Measurements from ENCODE around the gene ARIH2.
A peak's percentile ranks its signal among the peaks of the same experiment; 100 is the strongest.

The ARIH2 gene

GRCh38 chr3:48963591-48963990 is 44.9 kb downstream of the ARIH2 start:
- H2BK5ac ChIP-seq (ENCODE audit: low read depth, low read length, poor library complexity, severe bottlenecking): no peak overlapping the region
- H4K8ac ChIP-seq (ENCODE audit: low read length): no peak overlapping the region
- H3K4me1 ChIP-seq (ENCODE audit: control insufficient read depth, insufficient read depth, low read depth, low read length): no peaks in the 10 kb centered on the region
- H2AFZ ChIP-seq (ENCODE audit: low read depth, low read length): no peak overlapping the region
- no peak overlapping the region for H3K4me2 ChIP-seq (ENCODE audit: low read length, poor library complexity, severe bottlenecking)
- no peaks in the 10 kb centered on the region for H3K27me3 ChIP-seq (ENCODE audit: control insufficient read depth in 1 of 2, insufficient read depth in 1 of 2, low read length in 2 of 2)
- no peak overlapping the region for H3K27ac ChIP-seq (ENCODE audit: low read length, poor library complexity, severe bottlenecking)
- no peak overlapping the region for H3K18ac ChIP-seq (ENCODE audit: low read depth in 1 of 2, low read length in 2 of 2)
- no peak overlapping the region for H3K9ac ChIP-seq (ENCODE audit: low read length)
- H2BK120ac ChIP-seq (ENCODE audit: low read depth, low read length): no peak overlapping the region
- no peak overlapping the region for H2BK15ac ChIP-seq (ENCODE audit: low read depth, poor library complexity, severe bottlenecking)
- H3K14ac ChIP-seq (ENCODE audit: low read length in 2 of 2): no peak overlapping the region
- H3K23ac ChIP-seq (ENCODE audit: low read length in 2 of 2): no peak overlapping the region
- 86% methylated on average over 2 of the region's 2 CpGs for WGBS
- H3K36me3 ChIP-seq (ENCODE audit: control insufficient read depth in 1 of 2, insufficient read depth in 2 of 2, low read depth in 1 of 2, low read length in 2 of 2): peaks cover 20 to 62% of the 10 kb centered on the region in 2 experiments
- H3K9me3 ChIP-seq (ENCODE audit: control insufficient read depth, low read length): no peaks in the 10 kb centered on the region
- H2AK5ac ChIP-seq (ENCODE audit: low read length, severe bottlenecking): no peak overlapping the region
- no peak overlapping the region for H3K4me3 ChIP-seq (ENCODE audit: insufficient read depth in 1 of 2, low read depth in 1 of 2, low read length in 2 of 2)
- no peak overlapping the region for H4K91ac ChIP-seq (ENCODE audit: low read length)
- no peak overlapping the region for H3K4ac ChIP-seq (ENCODE audit: low read depth in 1 of 2, low read length in 2 of 2)
- no peak overlapping the region for H2BK12ac ChIP-seq (ENCODE audit: low read length in 2 of 2)
- no peak for DNase-seq
- H3K79me1 ChIP-seq (replicated peaks; ENCODE audit: low read length, poor library complexity, severe bottlenecking): peaks cover 22% of the 10 kb centered on the region

GRCh38 chr3:48966367-48966766 is 47.7 kb downstream of the ARIH2 start:
- Histone ChIP-seq H3K36me3 (ENCODE audit: control insufficient read depth in 1 of 2, insufficient read depth in 2 of 2, low read depth in 1 of 2, low read length in 2 of 2) (peaks cover 37 to 84% of the 10 kb centered on the region in 2 experiments), H4K8ac (ENCODE audit: low read length) (no peak overlapping the region), H2AK5ac (ENCODE audit: low read length, severe bottlenecking) (no peak overlapping the region), H3K9ac (ENCODE audit: low read length) (no peak overlapping the region), H3K27ac (ENCODE audit: low read length, poor library complexity, severe bottlenecking) (no peak overlapping the region), H3K4ac (ENCODE audit: low read depth in 1 of 2, low read length in 2 of 2) (no peak overlapping the region), H3K23ac (ENCODE audit: low read length in 2 of 2) (no peak overlapping the region), H4K91ac (ENCODE audit: low read length) (no peak overlapping the region), H3K4me3 (ENCODE audit: insufficient read depth in 1 of 2, low read depth in 1 of 2, low read length in 2 of 2) (no peak overlapping the region), H3K27me3 (ENCODE audit: control insufficient read depth in 1 of 2, insufficient read depth in 1 of 2, low read length in 2 of 2) (no peaks in the 10 kb centered on the region), H3K4me1 (ENCODE audit: control insufficient read depth, insufficient read depth, low read depth, low read length) (no peaks in the 10 kb centered on the region), H2BK15ac (ENCODE audit: low read depth, poor library complexity, severe bottlenecking) (no peak overlapping the region), H3K14ac (ENCODE audit: low read length in 2 of 2) (no peak overlapping the region), H3K9me3 (ENCODE audit: control insufficient read depth, low read length) (no peaks in the 10 kb centered on the region), H2BK120ac (ENCODE audit: low read depth, low read length) (no peak overlapping the region), H2AFZ (ENCODE audit: low read depth, low read length) (no peak overlapping the region), H3K4me2 (ENCODE audit: low read length, poor library complexity, severe bottlenecking) (no peak overlapping the region), H3K18ac (ENCODE audit: low read depth in 1 of 2, low read length in 2 of 2) (no peak overlapping the region), H2BK5ac (ENCODE audit: low read depth, low read length, poor library complexity, severe bottlenecking) (no peak overlapping the region), H3K79me1 (replicated peaks; ENCODE audit: low read length, poor library complexity, severe bottlenecking) (peaks cover 14% of the 10 kb centered on the region), H2BK12ac (ENCODE audit: low read length in 2 of 2) (no peak overlapping the region)
- WGBS: 64% methylated on average over 2 of the region's 3 CpGs
- peak; percentile 22 for DNase-seq

GRCh38 chr3:48966876-48967361 is 48.3 kb downstream of the ARIH2 start:
- DNase-seq: no peak
- H3K4ac ChIP-seq (ENCODE audit: low read depth in 1 of 2, low read length in 2 of 2): no peak overlapping the region
- no peak overlapping the region for H3K9ac ChIP-seq (ENCODE audit: low read length)
- no peak overlapping the region for H2BK5ac ChIP-seq (ENCODE audit: low read depth, low read length, poor library complexity, severe bottlenecking)
- H3K18ac ChIP-seq (ENCODE audit: low read depth in 1 of 2, low read length in 2 of 2): no peak overlapping the region
- no peak overlapping the region for H3K23ac ChIP-seq (ENCODE audit: low read length in 2 of 2)
- H3K4me2 ChIP-seq (ENCODE audit: low read length, poor library complexity, severe bottlenecking): no peak overlapping the region
- peaks cover 15% of the 10 kb centered on the region for H3K79me1 ChIP-seq (replicated peaks; ENCODE audit: low read length, poor library complexity, severe bottlenecking)
- no peak overlapping the region for H4K91ac ChIP-seq (ENCODE audit: low read length)
- H3K36me3 ChIP-seq (ENCODE audit: control insufficient read depth in 1 of 2, insufficient read depth in 2 of 2, low read depth in 1 of 2, low read length in 2 of 2): peaks cover 39 to 84% of the 10 kb centered on the region in 2 experiments
- H3K27me3 ChIP-seq (ENCODE audit: control insufficient read depth in 1 of 2, insufficient read depth in 1 of 2, low read length in 2 of 2): no peaks in the 10 kb centered on the region
- H2AFZ ChIP-seq (ENCODE audit: low read depth, low read length): no peak overlapping the region
- H4K8ac ChIP-seq (ENCODE audit: low read length): no peak overlapping the region
- no peaks in the 10 kb centered on the region for H3K9me3 ChIP-seq (ENCODE audit: control insufficient read depth, low read length)
- H2BK12ac ChIP-seq (ENCODE audit: low read length in 2 of 2): no peak overlapping the region
- H2BK120ac ChIP-seq (ENCODE audit: low read depth, low read length): no peak overlapping the region
- no peak overlapping the region for H3K14ac ChIP-seq (ENCODE audit: low read length in 2 of 2)
- WGBS: 95% methylated on average over 7 of the region's 7 CpGs
- H3K4me3 ChIP-seq (ENCODE audit: insufficient read depth in 1 of 2, low read depth in 1 of 2, low read length in 2 of 2): no peak overlapping the region
- no peaks in the 10 kb centered on the region for H3K4me1 ChIP-seq (ENCODE audit: control insufficient read depth, insufficient read depth, low read depth, low read length)
- H3K27ac ChIP-seq (ENCODE audit: low read length, poor library complexity, severe bottlenecking): no peak overlapping the region
- no peak overlapping the region for H2BK15ac ChIP-seq (ENCODE audit: low read depth, poor library complexity, severe bottlenecking)
- no peak overlapping the region for H2AK5ac ChIP-seq (ENCODE audit: low read length, severe bottlenecking)

- Histone ChIP-seq H3K4me3 (ENCODE audit: insufficient read depth in 1 of 2, low read depth in 1 of 2, low read length in 2 of 2) (no peak overlapping the region), H3K36me3 (ENCODE audit: control insufficient read depth in 1 of 2, insufficient read depth in 2 of 2, low read depth in 1 of 2, low read length in 2 of 2) (peaks cover 57 to 92% of the 10 kb centered on the region in 2 experiments), H2BK5ac (ENCODE audit: low read depth, low read length, poor library complexity, severe bottlenecking) (no peak overlapping the region), H3K23ac (ENCODE audit: low read length in 2 of 2) (no peak overlapping the region), H3K14ac (ENCODE audit: low read length in 2 of 2) (no peak overlapping the region), H2BK12ac (ENCODE audit: low read length in 2 of 2) (no peak overlapping the region), H3K9ac (ENCODE audit: low read length) (no peak overlapping the region), H3K27ac (ENCODE audit: low read length, poor library complexity, severe bottlenecking) (no peak overlapping the region), H3K4me1 (ENCODE audit: control insufficient read depth, insufficient read depth, low read depth, low read length) (no peaks in the 10 kb centered on the region), H2BK120ac (ENCODE audit: low read depth, low read length) (no peak overlapping the region), H2AK5ac (ENCODE audit: low read length, severe bottlenecking) (no peak overlapping the region), H4K91ac (ENCODE audit: low read length) (no peak overlapping the region), H3K4me2 (ENCODE audit: low read length, poor library complexity, severe bottlenecking) (no peak overlapping the region), H3K18ac (ENCODE audit: low read depth in 1 of 2, low read length in 2 of 2) (no peak overlapping the region), H3K9me3 (ENCODE audit: control insufficient read depth, low read length) (no peaks in the 10 kb centered on the region), H4K8ac (ENCODE audit: low read length) (peak overlapping the region; percentile 16), H3K27me3 (ENCODE audit: control insufficient read depth in 1 of 2, insufficient read depth in 1 of 2, low read length in 2 of 2) (no peaks in the 10 kb centered on the region), H3K79me1 (replicated peaks; ENCODE audit: low read length, poor library complexity, severe bottlenecking) (peaks cover 16% of the 10 kb centered on the region), H3K4ac (ENCODE audit: low read depth in 1 of 2, low read length in 2 of 2) (no peak overlapping the region), H2BK15ac (ENCODE audit: low read depth, poor library complexity, severe bottlenecking) (no peak overlapping the region), H2AFZ (ENCODE audit: low read depth, low read length) (no peak overlapping the region)
- no peak for DNase-seq
- whole genome bisulfite sequencing: 98% methylated on average over 6 of the region's 6 CpGs
These were observed 51.9 kb downstream of the ARIH2 start for GRCh38 chr3:48970586-48970985.

Measured in mesenchymal stem cell (in vitro differentiated cells and primary cell).